C4-2B (cell line): Measurements from ENCODE around the gene MOB1B.
A peak's percentile ranks its signal among the peaks of the same experiment; 100 is the strongest.
"Not testable (repeated sequence)": the region's sequence is repeated elsewhere in the genome, so short reads cannot be mapped to it uniquely, and the experiment has no call there.

ENCODE experiments used
- H3K27ac ChIP-seq: fragments of 450-650 bp; 2 replicates; pipeline ENCODE4 v1.5.1; 2017
- ZFX ChIP-seq: fragments of 450-650 bp; IDR thresholded peaks from 2 replicates; pipeline ENCODE4 v1.6.1; 2017
- TF ChIP-seq, protein P1 (sequence below): fragments of 450-650 bp; conservative IDR thresholded peaks from 2 replicates; pipeline ENCODE4 v1.5.1; 2017; ENCODE audit warnings: mild to moderate bottlenecking

The MOB1B gene

DNA sequence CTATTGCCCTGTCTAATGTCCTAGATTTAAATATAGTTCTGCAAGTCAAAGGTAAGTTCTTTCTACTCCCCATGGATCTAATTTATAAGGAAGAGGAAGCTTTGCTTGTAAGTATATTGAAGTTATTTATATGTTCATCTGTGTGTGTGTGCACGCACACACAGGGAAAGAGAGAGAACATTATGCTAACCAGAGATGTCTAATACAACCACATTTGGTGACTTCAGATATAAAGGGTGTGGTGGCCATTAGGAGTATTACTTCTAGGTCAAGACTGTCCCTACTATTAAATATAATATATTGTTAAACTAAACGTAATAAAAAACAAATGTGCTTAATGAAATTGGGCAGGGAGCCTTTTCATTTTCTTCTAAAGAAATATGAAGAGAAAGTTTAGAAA is 95.4 kb downstream of the MOB1B start:
- TF ChIP-seq, protein P1, sequence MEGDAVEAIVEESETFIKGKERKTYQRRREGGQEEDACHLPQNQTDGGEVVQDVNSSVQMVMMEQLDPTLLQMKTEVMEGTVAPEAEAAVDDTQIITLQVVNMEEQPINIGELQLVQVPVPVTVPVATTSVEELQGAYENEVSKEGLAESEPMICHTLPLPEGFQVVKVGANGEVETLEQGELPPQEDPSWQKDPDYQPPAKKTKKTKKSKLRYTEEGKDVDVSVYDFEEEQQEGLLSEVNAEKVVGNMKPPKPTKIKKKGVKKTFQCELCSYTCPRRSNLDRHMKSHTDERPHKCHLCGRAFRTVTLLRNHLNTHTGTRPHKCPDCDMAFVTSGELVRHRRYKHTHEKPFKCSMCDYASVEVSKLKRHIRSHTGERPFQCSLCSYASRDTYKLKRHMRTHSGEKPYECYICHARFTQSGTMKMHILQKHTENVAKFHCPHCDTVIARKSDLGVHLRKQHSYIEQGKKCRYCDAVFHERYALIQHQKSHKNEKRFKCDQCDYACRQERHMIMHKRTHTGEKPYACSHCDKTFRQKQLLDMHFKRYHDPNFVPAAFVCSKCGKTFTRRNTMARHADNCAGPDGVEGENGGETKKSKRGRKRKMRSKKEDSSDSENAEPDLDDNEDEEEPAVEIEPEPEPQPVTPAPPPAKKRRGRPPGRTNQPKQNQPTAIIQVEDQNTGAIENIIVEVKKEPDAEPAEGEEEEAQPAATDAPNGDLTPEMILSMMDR, result no peak
- no peak for TF ChIP-seq ZFX
- no peak overlapping the region for H3K27ac ChIP-seq

DNA sequence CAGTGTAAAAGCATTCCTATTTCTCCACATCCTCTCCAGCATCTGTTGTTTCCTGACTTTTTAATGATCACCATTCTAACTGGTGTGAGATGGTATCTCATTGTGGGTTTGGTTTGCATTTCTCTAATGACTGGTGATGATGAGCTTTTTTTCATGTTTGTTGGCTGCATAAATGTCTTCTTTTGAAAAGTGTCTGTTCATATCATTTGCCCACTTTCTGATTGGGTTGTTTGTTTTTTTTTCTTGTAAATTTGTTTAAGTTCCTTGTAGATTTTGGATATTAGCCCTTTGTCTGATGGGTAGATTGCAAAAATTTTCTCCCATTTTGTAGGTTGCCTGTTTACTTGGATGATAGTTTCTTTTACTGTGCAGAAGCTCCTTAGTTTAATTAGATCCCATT is 97.5 kb downstream of the MOB1B start:
- H3K27ac ChIP-seq, result not testable (repeated sequence)

DNA sequence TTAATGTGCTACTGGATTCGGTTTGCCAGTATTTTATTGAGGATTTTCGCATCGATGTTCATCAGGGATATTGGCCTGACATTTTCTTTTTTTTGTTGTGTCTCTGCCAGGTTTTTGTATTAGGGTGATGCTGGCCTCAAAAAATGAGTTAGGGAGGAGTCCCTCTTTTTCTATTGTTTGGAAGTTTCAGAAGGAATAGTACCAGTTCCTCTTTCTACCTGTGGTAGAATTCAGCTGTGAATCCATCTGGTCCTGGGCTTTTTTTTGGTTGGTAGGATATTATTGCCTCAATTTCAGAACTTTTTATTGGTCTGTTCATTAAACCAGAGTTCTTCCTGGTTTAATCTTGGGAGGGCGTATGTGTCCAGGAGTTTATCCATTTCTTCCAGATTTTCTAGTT is 99.2 kb downstream of the MOB1B start:
- not testable (repeated sequence) for H3K27ac ChIP-seq

DNA sequence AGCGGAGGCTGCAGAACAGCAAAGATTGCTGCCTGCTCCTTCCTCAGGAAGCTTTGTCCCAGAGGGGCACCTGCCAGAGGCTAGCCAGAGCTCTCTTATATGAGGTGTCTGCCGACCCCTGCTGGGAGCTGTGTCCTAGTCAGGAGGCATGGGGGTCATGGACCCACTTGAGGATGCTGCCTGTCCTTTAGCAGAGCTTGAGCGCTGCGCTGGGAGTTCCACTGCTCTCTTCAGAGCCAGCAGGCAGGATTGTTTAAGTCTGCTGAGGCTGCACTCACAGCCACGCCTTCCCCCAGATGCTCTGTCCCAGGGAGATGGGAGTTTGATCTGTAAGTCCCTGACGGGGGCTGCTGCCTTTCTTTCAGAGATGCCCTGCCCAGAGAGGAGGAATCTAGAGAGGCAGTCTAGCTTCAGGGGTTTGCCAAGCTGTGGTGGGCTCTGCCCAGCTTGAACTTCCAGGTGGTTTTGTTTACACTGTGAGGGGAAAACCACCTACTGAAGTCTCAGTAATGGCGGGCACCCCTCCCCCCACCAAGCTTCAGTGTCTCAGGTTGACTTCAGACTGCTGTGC is 102.2 kb downstream of the MOB1B start:
- no peak overlapping the region for H3K27ac ChIP-seq
- TF ChIP-seq, protein P1, result no peak
- TF ChIP-seq ZFX, result no peak

DNA sequence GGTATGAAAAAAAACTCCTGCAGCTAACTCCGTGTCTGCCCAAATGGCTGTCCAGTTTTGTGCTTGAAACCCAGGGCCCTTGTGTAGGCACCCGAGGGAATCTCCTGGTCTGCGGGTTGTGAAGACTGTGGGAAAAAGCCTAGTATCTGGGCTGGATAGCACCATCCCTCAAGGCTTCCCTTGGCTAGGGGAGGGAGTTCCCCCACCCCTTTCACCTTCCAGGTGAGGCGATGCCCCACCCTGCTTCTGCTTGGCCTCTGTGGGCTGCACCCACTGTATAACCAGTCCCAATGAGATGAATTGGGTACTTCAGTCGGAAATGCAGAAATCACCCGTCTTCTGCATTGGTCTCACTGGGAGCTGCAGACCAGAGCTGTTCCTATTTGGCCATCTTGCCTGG is 102.9 kb downstream of the MOB1B start:
- H3K27ac ChIP-seq, result not testable (repeated sequence)

DNA sequence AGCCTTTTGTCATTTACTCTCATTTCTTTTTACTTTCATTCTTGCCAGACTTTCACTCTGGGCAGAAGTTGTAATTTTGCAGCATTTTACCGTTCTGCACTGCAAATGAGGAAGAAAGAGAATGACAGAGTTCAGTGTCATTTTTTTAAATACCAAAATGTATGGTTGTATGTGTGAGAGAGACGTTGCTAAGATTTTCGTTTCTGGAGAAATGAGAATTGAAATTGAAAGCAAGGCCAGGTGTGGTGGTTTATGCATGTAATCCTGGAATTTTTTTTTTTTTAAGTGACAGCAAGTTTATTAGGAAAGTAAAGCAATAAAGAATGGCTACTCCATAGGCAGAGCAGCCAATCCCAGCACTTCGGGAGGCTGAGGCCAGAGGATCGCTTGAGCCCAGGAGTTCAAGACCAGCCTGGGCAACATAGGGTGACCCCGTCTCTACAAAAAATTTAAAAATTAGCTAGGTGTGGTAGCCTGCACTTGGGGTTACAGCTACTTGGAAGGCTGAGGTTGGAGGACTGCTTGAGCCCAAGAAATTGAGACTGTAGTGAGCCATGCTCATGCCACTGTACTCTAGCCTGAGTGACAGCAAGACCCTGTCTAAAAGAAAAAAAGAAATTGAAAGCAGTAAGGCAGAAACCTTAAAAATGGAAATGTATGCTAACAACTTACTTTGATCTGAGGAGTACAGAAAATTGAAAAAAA is 104.2 kb downstream of the MOB1B start:
- no peak for TF ChIP-seq ZFX
- TF ChIP-seq, protein P1, result no peak
- H3K27ac ChIP-seq, result no peak overlapping the region

DNA sequence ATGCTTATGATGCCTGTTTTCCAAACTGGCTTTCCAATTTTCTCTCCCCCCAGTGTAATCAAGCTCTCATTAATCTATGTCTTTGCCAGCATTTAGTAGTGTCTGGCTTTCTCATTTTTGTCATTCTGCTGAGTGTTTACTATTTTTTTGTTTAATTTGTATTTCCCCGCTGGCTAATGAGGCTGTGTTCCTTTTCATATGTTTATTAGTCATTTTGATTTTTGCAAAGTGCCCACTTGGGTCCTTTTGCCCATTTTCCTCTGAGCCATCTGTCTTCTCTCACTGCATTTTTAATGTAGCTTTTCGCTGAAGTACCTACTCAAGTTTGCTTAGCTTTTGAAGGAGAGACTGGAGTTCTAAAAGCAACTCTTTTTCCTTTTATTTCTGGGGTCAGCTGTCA is 106.0 kb downstream of the MOB1B start:
- no peak for TF ChIP-seq ZFX
- TF ChIP-seq, protein P1, result no peak
- H3K27ac ChIP-seq, result no peak overlapping the region

DNA sequence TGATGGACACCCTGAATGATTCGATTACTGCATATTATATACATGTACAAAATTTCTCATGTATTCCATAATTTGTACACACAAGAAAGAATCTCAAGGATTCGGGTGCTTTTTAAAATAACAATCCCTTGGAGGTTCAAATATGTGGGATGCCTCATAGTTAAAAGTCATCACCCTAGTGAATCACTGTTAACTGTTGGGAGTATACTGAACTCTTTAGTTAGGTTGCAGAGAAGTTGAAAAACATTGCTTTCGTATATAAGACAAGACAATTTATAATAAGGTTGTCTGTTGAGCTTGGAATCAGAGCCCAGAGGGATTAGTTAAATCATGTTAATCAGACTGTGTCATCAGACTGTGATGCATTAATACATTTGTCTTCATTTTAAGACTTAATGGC is 106.9 kb downstream of the MOB1B start:
- TF ChIP-seq, protein P1, result no peak
- no peak for TF ChIP-seq ZFX

DNA sequence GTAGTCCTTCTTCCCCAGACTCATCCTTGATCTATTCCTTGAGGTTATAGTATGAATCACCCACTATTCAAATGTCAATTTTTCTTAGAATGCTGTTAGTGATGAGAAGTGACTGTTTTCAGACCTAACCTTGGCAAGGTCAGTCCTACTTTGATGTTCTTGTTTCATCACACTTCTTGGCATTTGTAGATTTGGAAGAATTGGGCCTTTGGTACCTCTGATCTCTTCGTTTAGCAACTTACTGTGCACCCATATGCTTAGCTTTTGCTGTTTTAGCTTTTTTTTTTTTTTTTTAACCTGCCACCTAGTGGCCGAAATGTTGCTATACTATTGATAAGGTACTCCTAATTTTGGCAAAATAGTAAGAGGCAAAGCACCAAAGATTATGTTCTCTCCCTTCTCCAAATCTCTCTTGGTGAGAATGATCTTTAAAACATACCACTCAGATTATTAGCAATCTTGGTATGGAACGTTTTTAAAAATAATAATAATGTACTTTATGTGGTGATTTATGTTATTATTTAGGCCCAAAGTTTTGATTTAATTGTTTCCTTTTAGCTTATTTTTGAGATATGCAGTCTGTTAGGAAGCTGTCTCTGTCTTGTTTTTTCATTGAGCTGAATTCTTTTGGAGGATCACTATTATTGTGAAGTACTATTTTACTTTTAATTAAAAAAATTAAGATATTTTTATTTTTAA is 107.9 kb downstream of the MOB1B start:
- TF ChIP-seq ZFX, result no peak
- TF ChIP-seq, protein P1, result peak; percentile 76
- H3K27ac ChIP-seq, result no peak overlapping the region

More for the DNA sequence above, 106.9 kb downstream of the MOB1B start:
- no peak overlapping the region for H3K27ac ChIP-seq
